Measurements from ENCODE around the gene KLKB1. TPM values are rescaled to one million over a fixed set of nuclear protein-coding genes. Genes with fewer than 3 reads are reported as not detected.

The KLKB1 gene
- total RNA-seq, 1 donor from 2014 or later: 0.82 TPM

DNA sequence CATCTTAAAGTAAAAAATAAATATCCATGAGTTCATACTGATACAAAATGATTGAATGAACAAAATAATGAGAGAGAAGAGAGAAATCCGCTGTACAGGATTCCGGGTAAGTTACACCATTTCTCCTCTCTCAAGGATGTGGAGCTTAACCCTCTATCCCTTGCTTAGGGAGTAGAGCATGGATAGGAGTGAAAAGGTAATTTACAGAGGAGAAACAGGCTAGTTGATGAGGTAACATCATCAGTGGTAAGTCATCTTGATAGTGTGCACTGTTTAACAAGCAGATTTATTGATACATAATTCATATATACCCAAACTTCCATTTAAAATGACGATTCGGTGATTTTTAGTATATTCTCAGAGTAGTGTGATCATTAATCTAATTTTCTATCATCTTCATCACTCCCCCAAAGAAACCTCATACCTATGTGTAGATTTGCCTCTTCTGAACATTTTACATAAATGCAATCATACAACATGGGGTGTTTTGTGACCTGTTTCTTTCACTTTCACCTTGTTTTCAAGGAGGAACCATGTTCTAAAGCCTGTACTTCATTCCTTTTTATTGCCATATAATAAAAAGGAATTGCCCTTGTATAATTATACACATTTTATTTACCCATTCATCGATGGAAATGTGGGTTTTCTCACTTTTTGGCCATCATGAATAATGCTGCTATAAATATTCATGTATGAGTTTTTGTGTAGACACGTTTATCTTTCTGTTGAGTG is 73.5 kb downstream of the KLKB1 start:
- DNase-seq (ENCODE audit: low spot score in 2 of 2) (no peak), FAIRE-seq (no peak)

- DNase-seq (ENCODE audit: low spot score in 2 of 2) (no peak), FAIRE-seq (no peak)
Measured at GRCh38 chr4:186304216-186304615, 76.9 kb downstream of the KLKB1 start.

DNA sequence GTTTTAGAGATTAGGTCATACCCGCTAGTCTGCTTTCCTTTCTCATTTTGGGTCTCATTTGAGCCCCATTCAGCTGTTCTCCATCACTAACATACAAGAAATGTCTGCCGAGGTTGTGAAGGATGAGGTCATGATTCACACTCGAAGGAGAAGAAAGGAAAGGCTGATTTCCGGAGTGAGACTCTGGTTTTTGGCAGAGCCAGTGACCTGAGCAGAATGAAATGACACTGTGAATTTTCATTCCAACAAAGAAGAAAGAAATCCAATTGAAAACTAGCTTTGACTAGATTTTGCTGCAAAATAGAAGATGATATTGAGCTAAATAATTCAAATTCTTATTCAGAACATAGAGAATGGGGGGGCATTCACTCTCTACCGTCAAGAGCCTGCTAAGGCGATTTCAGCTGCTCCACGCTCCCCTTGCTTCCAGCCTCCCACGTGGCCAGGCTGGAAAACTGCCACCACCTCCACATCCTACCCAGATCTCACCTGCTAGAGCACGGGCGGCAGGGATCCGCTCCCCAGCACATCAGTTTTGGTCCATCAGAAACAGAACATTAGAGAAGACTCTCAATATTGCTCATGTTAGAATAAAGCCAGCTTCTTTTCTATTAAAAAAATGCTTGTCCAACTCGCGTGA is 77.7 kb downstream of the KLKB1 start:
- FAIRE-seq: no peak
- DNase-seq (ENCODE audit: low spot score in 2 of 2): no peak

- DNase-seq (ENCODE audit: low spot score in 2 of 2) (no peak), FAIRE-seq (no peak)
Measured at GRCh38 chr4:186307497-186307896, 80.2 kb downstream of the KLKB1 start.

GRCh38 chr4:186307916-186308315 is 80.6 kb downstream of the KLKB1 start:
- FAIRE-seq: no peak
- DNase-seq (ENCODE audit: low spot score in 2 of 2): no peak

Other genes with a start within 250 kb of the KLKB1 start
- gene TLR3, start 158.4 kb upstream of the KLKB1 start, total RNA-seq: 0.41 TPM
- 31.0 TPM for gene FAM149A, start 122.8 kb upstream of the KLKB1 start, total RNA-seq
- gene CYP4V2, start 35.9 kb upstream of the KLKB1 start, total RNA-seq: 7.3 TPM
- not detected for gene F11, start 38.7 kb downstream of the KLKB1 start, total RNA-seq